NOMO-1 treated with dmso at 0.1 percent for 144 hours (cell line): Measurements from ENCODE around the gene SFI1.
"Not testable (repeated sequence)": the region's sequence is repeated elsewhere in the genome, so short reads cannot be mapped to it uniquely, and the experiment has no call there.

ENCODE experiments used
- DNase-seq: peaks from one replicate; lab custom pipeline; 2025; ENCODE audit not compliant: unreplicated experiment; lab: John Stamatoyannopoulos, UW

Gene SFI1

GRCh38 chr22:31490496-31490925 is 5.8 kb upstream of the SFI1 start:
- peak; percentile 88 for DNase-seq

- DNase-seq = no peak
Measured at GRCh38 chr22:31491218-31491962, 4.9 kb upstream of the SFI1 start.

GRCh38 chr22:31492151-31492550 is 4.2 kb upstream of the SFI1 start:
- no peak for DNase-seq

- DNase-seq = not testable (repeated sequence)
Measured at GRCh38 chr22:31493355-31493754, 3.0 kb upstream of the SFI1 start.

GRCh38 chr22:31495343-31495742 is 993 bp upstream of the SFI1 start:
- DNase-seq = no peak

GRCh38 chr22:31496735-31497146 is 405 bp downstream of the SFI1 start:
- peak; percentile 29 for DNase-seq

GRCh38 chr22:31497148-31497938 is 1.0 kb downstream of the SFI1 start:
- no peak for DNase-seq

- no peak for DNase-seq
Measured at GRCh38 chr22:31501738-31502137, 5.4 kb downstream of the SFI1 start.

DNA sequence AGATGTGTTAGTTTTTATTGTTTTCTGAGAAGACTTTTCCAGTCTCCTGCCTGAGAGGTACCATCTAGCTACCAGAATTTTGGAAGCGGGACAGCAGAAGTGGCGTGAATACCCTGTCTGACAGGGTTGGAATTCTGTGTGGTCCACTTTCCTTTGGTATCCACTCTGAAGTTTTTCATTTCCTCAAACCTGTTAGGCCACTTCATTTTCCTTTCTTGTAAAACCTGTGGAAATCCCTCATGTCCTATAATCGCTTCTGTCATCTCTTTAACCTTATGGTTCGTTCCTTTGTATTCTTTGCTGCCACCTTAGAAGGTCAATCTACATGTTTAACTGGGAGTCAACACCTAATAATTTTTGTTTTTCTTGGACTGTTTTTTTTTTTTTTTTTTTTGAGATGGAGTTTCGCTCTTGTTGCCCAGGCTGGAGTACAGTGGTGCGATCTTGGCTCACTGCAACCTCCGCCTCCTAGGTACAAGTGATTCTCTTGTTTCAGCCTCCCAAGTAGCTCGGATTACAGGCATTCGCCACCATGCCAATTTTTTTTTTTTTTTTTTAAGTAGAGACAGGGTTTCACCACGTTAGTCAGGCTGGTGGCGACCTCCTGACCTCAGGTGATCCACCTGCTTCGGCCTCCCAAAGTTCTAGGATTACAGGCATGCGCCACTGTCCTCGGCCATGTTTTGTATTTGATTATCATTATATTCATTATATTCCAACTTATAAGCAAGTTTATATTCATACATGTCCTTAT is 7.1 kb downstream of the SFI1 start:
- no peak for DNase-seq

DNA sequence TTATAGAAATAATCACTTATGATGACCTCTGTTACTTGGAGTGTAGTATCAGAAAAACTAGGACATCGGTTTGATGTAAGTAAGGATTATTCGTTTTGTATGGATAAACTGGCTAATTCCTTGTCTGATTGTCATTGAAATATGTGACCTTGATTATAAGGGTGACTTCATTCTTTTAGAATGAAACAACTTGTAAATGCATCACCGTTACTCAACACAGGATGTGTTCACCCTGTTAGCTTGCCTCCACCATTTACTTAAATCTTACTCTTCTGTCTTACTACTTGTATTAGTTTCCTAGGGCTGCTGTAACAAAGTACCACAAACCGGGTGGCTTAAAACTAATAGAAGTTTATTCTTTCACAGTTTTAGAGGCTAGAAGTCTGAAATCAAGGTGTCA is 7.9 kb downstream of the SFI1 start:
- DNase-seq = no peak

DNA sequence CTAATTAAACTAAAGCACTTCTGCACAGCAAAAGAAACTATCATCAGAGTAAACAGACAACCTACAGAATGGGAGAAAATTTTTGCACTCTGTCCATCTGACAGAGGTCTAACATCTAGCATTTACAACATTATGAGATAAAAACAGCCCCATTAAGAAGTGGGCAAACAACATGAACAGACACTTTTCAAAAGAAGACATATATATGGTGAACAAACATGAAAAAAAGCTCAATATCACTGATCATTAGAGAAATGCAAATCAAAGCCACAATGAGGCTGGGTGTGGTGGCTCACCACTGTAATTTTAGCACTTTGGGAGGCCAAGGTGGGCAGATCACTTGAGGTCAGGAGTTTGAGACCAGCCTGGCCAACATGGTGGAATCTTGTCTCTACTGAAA is 11.2 kb downstream of the SFI1 start:
- not testable (repeated sequence) for DNase-seq

DNA sequence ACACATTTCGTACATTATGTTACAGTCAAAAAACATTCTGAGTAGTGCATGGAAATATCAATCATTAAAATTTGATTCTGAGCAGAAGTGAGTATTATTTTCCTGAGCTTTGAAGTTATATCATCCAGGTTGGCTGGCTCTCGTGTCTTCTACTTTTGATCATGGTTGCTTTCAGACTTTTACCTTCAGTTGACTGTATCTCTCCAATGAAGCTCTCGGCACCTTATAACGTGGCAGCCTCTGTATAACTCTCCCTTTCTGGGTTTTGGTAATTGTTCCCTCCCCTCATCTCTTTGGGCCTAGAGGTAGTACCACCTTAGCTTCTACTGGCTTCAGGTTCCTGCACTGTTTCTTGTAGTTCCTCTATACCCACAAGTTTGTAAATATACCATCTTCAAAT is 12.2 kb downstream of the SFI1 start:
- no peak for DNase-seq

DNA sequence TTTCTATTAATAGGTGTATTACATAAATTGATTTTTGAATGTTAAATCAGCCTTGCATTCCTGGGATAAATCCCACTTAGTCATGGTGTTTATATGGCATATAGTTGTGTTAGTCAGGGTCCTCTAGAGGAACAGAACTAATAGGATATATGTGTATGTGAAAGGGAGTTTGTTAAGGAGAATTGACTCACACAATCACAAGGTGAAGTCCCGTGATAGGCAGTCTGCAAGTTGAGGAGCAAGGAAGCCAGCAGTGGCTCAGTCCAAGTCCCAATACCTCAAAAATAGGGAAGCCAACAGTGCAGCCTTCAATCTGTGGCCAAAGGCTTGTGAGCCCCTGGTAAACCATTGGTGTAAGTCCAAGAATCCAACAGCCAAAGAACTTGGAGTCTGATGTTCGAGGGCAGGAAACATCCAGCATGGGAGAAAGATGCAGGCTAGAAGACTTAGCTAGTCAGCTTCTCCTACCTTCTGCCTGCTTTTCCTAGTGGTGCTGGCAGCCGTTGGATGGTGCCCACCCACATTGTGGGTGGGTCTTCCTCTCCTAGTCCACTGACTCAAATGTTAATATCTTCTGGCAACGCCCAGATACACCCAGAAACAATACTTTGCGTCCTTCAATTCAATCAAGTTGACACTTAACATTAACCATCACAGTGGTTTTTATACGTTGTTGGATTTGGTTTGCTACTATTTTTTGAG is 12.9 kb downstream of the SFI1 start:
- no peak for DNase-seq

GRCh38 chr22:31520051-31520450 is 23.7 kb downstream of the SFI1 start:
- DNase-seq = no peak

- DNase-seq = not testable (repeated sequence)
Measured at GRCh38 chr22:31524132-31524531, 27.8 kb downstream of the SFI1 start.

DNA sequence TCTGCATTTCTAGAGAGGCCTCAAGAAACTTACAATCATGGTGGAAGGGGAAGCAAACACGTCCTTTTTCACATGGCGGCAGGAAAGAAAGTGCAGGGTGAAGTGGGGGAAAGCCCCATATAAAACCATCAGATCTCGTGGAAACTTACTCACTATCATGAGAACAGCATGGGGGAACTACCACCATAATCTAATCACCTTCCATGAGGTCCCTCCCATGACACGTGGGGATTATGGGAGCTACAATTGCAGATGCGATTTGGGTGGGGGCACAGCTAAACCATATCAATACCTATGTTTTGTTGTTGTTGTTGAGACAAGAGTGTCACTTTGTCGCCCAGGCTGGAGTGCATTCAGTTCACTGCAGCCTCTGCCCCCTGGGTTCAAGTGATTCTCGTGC is 29.9 kb downstream of the SFI1 start:
- DNase-seq = no peak

GRCh38 chr22:31530823-31531195 is 34.5 kb downstream of the SFI1 start:
- no peak for DNase-seq

DNA sequence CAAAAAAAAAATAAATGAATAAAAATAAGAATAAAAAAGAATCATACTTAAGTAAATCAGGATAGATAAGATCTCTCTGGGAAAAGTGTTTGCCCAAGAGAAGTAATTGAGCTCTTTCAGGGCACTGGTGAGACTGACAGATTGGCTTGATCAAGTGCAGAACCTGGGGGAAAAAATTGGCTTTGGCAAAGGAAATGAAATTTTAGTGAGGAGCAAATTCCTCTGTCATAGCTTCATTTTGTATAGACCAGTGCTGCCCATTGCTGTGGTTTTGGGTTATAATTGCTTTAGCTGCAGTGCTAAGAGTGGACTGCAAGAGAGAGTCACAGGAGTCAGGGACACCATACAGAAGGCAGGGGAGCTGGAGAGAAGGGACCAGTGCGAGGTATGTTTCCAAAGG is 35.7 kb downstream of the SFI1 start:
- DNase-seq = no peak

GRCh38 chr22:31533374-31533773 is 37.0 kb downstream of the SFI1 start:
- no peak for DNase-seq

DNA sequence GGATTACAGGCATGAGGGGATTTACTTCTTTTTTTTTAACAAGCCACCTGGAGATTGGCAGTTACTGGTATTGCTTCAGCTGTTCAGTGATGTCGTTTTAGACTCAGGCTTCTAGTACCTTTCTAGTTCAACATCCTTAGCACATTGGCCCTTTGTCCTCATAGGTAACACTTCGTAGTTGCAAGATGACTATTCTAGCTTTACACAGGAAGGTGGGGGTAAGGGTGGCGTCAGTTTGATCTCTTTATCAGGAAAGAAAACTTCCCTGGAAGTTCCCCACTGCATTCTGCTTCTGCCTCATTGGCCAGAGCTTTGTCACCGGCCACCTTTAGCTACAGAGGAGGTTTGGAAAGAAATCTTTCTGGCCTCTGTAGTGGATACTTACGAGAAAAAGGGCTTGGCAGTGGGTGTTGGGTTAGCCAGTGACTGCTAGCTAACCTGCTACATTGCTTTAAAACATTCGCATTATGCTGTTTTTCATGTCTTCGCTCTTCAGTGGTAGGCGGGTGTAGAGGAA is 40.7 kb downstream of the SFI1 start:
- no peak for DNase-seq

DNA sequence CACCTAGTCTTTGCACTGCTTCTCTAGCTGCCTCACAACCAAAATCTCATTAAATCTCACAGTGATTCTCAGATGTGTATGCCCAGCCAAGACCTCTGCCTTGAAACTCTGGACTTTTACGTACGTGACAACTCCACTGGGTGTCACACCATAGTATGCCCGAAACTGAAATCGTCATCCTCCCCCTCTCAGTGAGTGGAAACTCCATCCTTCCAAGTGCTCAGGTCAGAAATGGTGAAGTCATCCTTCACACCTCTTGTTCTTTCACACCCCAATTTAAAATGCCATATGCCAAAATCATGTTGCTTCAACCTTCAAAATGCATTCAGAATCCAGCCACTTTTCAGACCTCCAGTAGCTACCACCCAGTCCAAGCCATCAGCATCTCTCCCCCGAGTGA is 42.5 kb downstream of the SFI1 start:
- no peak for DNase-seq
